Measurements from ENCODE around the gene VWA1.

Gene VWA1

DNA sequence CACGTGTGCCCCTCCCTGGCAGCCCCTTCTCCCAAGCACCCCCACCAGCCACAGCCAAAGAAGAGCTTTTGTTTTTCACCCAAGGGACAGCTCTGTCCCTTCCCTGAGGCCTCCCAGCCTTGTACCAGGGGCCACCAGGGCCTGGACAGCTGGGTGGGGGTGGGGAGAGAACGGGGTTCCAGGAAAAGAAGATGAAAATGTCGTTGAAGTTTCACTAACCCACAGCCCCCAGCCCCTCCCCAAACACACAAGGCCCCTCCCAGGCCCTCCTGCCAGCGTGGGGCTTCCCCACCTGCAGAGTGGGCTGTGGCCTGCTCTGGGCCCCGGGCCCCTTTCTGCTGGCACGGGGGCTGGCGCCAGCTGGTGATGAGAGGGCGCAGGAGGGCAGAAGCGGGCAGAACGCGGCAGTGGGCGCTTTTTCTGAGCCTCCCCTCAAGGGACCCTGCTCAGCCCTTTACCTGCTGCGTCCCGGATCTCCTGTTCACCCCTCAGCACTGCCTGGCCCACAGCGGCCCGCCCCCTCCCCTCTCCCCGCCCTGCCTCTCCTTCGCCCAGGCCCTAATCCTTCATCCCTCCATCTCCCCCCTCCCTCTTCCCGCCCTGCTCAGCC, 8.9 kb upstream of the VWA1 start:
- TF ChIP-seq, protein P1, sequence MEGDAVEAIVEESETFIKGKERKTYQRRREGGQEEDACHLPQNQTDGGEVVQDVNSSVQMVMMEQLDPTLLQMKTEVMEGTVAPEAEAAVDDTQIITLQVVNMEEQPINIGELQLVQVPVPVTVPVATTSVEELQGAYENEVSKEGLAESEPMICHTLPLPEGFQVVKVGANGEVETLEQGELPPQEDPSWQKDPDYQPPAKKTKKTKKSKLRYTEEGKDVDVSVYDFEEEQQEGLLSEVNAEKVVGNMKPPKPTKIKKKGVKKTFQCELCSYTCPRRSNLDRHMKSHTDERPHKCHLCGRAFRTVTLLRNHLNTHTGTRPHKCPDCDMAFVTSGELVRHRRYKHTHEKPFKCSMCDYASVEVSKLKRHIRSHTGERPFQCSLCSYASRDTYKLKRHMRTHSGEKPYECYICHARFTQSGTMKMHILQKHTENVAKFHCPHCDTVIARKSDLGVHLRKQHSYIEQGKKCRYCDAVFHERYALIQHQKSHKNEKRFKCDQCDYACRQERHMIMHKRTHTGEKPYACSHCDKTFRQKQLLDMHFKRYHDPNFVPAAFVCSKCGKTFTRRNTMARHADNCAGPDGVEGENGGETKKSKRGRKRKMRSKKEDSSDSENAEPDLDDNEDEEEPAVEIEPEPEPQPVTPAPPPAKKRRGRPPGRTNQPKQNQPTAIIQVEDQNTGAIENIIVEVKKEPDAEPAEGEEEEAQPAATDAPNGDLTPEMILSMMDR (IDR thresholded peaks at IDR 0.05) = no peak

DNA sequence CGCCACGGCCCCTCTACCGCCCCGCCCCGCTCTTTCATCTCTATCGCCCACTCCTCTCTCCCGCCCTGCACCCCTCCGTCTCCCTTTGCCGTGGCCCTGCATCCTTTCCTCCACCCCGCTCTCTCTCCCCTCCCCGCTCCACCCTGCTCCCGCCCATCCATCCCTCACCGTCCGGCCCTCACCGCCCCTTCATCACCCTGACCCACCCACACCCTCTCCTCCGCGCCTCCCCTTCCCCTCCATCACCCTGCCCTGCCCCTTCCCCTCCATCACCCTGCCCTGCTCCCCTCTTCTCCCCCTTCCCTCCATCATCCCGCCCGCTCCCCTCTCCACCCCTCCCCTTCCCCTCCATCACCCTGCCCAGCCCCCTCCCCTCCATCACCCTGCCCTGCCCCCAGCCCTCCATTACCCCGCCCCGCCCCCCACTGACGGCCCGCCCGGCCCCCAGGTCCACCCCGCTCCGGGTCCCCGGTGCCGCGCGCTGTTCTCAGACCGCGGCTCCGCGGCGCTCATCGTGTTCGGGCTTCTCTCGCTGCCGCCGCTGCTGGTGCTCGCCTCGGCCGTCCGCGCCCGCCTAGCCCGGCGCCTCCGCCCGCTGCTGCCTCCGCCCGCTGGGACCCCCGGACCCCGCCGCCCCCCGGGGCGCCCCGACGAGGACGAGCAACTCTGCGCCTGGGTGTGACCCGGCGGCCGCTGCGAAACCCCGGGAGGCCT, 8.2 kb upstream of the VWA1 start:
- TF ChIP-seq, protein P1 (IDR thresholded peaks at IDR 0.05) = no peak

DNA sequence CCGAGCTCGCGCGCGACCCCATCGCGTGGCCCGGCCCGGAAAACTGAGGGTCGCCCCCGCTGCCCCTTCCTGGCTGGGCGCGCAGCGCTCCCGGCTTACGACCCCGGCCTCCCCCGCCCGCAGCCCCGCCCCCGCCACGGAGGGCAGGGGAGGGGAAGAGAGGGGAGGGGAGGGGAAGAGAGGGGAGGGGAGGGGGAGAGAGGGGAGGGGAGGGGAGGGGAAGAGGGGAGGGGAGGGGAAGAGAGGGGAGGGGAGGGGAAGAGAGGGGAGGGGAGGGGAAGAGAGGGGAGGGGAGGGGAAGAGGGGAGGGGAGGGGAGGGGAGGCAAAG, 7.7 kb upstream of the VWA1 start:
- TF ChIP-seq, protein P1 (IDR thresholded peaks at IDR 0.05) = no peak

DNA sequence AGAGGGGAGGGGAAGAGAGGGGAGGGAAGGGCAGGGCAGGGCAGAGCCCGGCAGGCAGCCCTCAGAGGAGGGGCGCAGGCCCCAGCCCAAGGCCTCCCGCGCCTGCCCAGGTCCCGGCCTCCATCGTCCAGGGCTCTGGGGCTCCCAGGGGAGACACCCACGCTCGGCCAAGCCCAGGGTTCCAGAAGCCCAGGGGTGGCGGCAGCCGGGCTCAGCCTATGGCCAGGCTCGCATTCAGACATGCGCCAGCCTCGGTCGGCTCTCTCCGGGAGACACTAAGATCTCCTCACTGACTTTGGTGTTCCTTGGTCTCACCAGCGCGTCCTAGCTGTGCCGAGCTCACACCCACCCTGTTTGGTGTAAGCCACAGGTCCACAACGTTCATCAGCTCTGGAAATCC, 7.3 kb upstream of the VWA1 start:
- TF ChIP-seq, protein P1 (IDR thresholded peaks at IDR 0.05) = no peak

DNA sequence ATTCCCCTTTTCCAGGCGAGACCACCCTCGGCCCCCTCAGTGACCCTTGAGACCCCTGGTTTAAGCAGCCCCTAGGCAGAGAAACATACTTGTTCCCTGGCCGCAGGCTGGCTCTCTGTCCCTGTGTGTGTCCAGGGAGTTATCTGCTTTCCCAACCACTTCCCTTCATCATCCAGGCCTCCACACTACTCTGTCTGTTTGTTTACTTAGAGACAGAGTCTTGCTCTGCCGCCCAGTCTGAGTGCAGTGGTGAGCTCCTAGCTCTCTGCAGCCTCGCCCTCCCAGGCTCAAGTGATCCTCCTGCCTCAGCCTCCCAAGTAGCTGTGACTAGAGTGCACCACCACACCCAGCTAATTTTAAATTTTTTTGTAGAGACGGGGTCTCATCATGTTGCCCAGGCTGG, 5.8 kb upstream of the VWA1 start:
- TF ChIP-seq, protein P1 (IDR thresholded peaks at IDR 0.05) = no peak

DNA sequence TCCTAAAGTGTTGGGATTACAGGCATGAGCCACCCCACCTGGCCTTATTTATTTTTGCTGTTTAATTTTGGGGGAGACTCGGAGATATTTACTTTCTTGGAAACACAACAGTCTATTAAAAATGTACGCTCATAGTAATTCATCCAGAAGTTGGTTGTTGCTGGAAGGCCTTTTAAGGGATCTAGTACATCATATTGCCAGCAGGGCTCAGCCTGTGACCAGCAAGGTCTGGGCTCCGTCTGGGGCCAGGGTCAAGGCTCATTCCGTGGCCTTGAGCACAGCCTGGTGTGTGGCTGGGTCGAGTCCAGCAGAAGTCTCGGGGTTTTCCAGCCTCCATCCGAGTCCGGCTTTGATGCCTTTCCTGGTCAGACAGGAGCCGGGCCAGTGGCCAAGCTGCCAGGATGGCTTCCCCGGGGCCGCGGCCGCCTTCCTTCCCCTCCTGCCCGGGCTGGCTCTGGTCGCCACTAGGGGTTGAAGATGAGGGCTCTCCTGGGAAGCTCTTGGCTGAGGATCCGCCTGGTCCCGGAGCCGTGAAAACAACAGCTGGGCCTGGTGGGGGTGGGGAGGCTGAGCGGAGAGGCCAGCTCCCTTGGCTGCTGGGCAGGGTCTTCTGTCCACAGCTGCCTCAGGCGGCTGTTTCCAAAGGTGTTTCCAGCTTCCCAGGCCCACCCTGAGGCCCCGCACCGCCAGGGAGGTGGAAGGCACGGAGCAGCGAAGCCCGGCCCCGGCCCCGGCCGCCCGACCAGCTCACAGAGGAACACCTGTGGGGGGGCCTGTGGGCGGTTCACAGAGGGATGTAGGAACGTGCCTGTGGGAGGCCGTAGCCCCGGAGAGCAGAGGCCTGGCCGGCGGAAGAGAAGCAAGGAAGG, 5.1 kb upstream of the VWA1 start:
- TF ChIP-seq, protein P1 (IDR thresholded peaks at IDR 0.05) = no peak

DNA sequence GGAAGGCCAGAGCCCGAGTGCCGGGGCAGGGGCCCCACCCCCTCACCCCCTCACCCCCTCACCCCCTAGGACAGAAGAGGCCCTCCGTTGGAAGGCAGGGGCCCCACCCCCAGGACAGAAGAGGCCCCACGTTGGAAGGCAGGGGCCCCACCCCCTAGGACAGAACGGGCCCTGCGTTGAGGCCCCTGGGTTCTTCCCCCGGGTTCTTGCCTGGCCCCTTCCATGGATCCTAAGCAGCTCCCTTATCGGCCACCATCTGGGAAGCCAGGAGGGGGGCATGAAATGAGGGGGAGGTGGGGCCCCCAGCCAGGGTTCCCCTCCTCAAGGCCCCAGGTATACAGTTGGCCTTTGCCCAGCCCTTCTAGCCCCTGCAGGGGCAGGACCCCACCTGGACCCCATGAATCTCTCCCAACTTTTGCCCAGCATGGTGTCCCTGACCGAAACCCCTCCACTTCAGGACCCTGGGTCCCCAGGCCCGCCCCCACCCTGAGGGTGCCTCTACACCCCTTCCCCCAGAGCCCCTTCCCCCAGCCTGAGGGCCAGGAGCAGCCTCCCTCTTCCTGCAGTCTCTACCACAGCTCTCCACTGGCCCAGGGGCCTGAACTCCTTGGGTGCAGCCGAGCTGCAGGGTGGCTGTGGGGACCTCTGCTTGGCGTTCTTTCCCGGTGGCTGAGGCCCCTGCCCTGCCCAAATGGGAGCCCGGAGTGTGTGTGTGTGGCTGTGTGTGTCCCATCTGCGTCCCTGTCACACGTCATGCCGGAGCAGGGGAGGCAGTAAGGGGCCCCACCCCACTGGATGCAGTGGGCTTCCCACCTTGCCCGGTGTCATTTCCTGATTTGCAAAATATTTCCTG, 4.3 kb upstream of the VWA1 start:
- TF ChIP-seq, protein P1 (IDR thresholded peaks at IDR 0.05) = no peak

All from LNCAP (cell line).